ENCODE results near the gene CABP1.

GRCh38 chr12:120628919-120629318 lies 11.5 kb upstream of the CABP1 start:
- TF ChIP-seq CTCF (IDR thresholded peaks at IDR 0.05) = peak; percentile 45
- no peak for TF ChIP-seq POLR2AphosphoS5 (IDR thresholded peaks at IDR 0.05; ENCODE audit: low read depth, low read length)
- no peak for TF ChIP-seq SIN3A (IDR thresholded peaks at IDR 0.05; ENCODE audit: borderline replicate concordance, insufficient read depth, low read depth, low read length)

Data from Panc1 (cell line).